OCI-LY7 (cell line): ENCODE data around the gene APOC1. TPM values are rescaled to one million over a fixed set of nuclear protein-coding genes. Genes with fewer than 3 reads are reported as not detected.

ENCODE experiments used
- BruUV-seq: library from RNA; stranded (reverse); fragments of 400-500 nt; replicated peaks from 2 replicates; lab custom pipeline; 2021; lab: Mats Ljungman, UMichigan
- CTCF ChIA-PET: fragments of 300-600 bp; sonication (Branson Sonifier 250); formaldehyde crosslinking; loops from one replicate; lab custom pipeline; 2022; ENCODE audit warnings: antibody characterized with exemption; ENCODE audit not compliant: unreplicated experiment; lab: Charles Lee
- POLR2A ChIA-PET: fragments of 300-600 bp; sonication (Branson Sonifier 250); formaldehyde crosslinking; loops from one replicate; lab custom pipeline; 2022; ENCODE audit warnings: antibody characterized with exemption; lab: Charles Lee
- DNase-seq: peaks from one replicate; pipeline ENCODE4 v3.0.0-alpha.2; 2015; ENCODE audit warnings: low spot score
- H2AFZ ChIP-seq: fragments of 200-600 bp; sonication (generic), shearing (Covaris generic); 2 replicates; pipeline ENCODE4 v1.6.1; 2014; ENCODE audit warnings: mild to moderate bottlenecking, antibody characterized with exemption, low read length, moderate library complexity
- H3K27ac ChIP-seq: fragments of 200-600 bp; sonication (generic); 2 replicates; pipeline ENCODE4 v1.5.1; 2014; ENCODE audit warnings: mixed run types, low read depth, mild to moderate bottlenecking, moderate library complexity, low read length, inconsistent platforms; ENCODE audit not compliant: poor library complexity, severe bottlenecking
- H3K36me3 ChIP-seq: fragments of 200-600 bp; sonication (generic); 2 replicates; pipeline ENCODE4 v1.6.1; 2014; ENCODE audit warnings: mild to moderate bottlenecking, antibody characterized with exemption, low read length, moderate library complexity, mixed read lengths; ENCODE audit not compliant: insufficient read depth
- H3K4me1 ChIP-seq: fragments of 200-600 bp; sonication (generic); 2 replicates; pipeline ENCODE4 v1.5.1; 2014; ENCODE audit warnings: mild to moderate bottlenecking, low read length; ENCODE audit not compliant: insufficient read depth, poor library complexity, severe bottlenecking
- H3K4me2 ChIP-seq: fragments of 200-600 bp; sonication (generic); 2 replicates; pipeline ENCODE4 v1.6.1; 2014; ENCODE audit warnings: mild to moderate bottlenecking, low read length
- H3K4me3 ChIP-seq: fragments of 200-600 bp; sonication (generic); 2 replicates; pipeline ENCODE4 v1.5.1; 2014; ENCODE audit warnings: mild to moderate bottlenecking, low read depth, low read length; ENCODE audit not compliant: poor library complexity, severe bottlenecking
- H3K79me2 ChIP-seq: fragments of 200-600 bp; sonication (generic); 2 replicates; pipeline ENCODE4 v1.6.1; 2016; ENCODE audit warnings: low read depth, mild to moderate bottlenecking, low read length, moderate library complexity, mixed read lengths; ENCODE audit not compliant: insufficient read depth
- H3K9me2 ChIP-seq: fragments of 200-600 bp; sonication (generic); 2 replicates; pipeline ENCODE4 v1.6.1; 2016; ENCODE audit warnings: mild to moderate bottlenecking, low read length, mixed read lengths; ENCODE audit not compliant: insufficient read depth
- H3K9me3 ChIP-seq: fragments of 200-600 bp; sonication (generic); 2 replicates; pipeline ENCODE4 v1.6.1; 2014; ENCODE audit warnings: mild to moderate bottlenecking, mixed run types, low read length, mixed read lengths
- H4K20me1 ChIP-seq: fragments of 200-600 bp; sonication (generic); 2 replicates; pipeline ENCODE4 v1.6.1; 2014; ENCODE audit warnings: mild to moderate bottlenecking, antibody characterized with exemption, low read length, moderate library complexity, mixed read lengths; ENCODE audit not compliant: insufficient read depth
- CTCF ChIP-seq: fragments of 200-600 bp; sonication (generic); conservative IDR thresholded peaks from 2 replicates; pipeline ENCODE4 v1.5.1; 2014; ENCODE audit warnings: mild to moderate bottlenecking, antibody characterized with exemption, low read length, moderate library complexity, mixed read lengths
- EZH2phosphoT487 ChIP-seq: fragments of 200-600 bp; sonication (generic); IDR thresholded peaks from 2 replicates; pipeline ENCODE4 v1.6.1; 2018; ENCODE audit warnings: low read depth, borderline replicate concordance, mild to moderate bottlenecking, mixed run types, antibody characterized with exemption, low read length, moderate library complexity, mixed read lengths
- intact Hi-C: fragments of 100-400 bp; cut with micrococcal nuclease; formaldehyde crosslinking; loops from one replicate; pipeline ENCODE4 v1.10.0; 2022; ENCODE audit not compliant: unreplicated experiment
- total RNA-seq, 2 experiments: library from RNA; depleted of rRNA in 1 of 2; stranded (reverse); fragments of >200 nt in 1 of 2; shearing (Covaris generic) in 1 of 2; gene quantifications; 2 replicates each; pipeline ENCODE4 v1.2.3, GENCODE V29; 2014 to 2022

The APOC1 gene
- total RNA-seq, 2 experiments from 2014 or later = 1.9 TPM; not detected in 1

- no peak within 1 kb of the TSS for H2AFZ ChIP-seq
- no peaks in the 10 kb centered on the region for H3K9me3 ChIP-seq
- no peak within 1 kb of the TSS for H3K4me3 ChIP-seq
- ChIA-PET POLR2A (interaction anchor here (0.6 to 1.0 kb wide), 3 partner anchors 9 to 835 kb away, joined by 3 to 4 read pairs (median 3); partner anchors contain the start of gene APOC1), CTCF (interaction anchor here (0.5 kb wide), 1 partner anchor 345 kb away, joined by 3 read pairs; no protein-coding TSS in a partner anchor)
- intact Hi-C loops = no loop called here
- no peaks in the 10 kb centered on the region for H4K20me1 ChIP-seq
- no peaks in the 10 kb centered on the region for H3K9me2 ChIP-seq
- H3K36me3 ChIP-seq = peaks cover 42% of the 10 kb centered on the region
- H3K27ac ChIP-seq = no peak within 1 kb of the TSS
- H3K4me2 ChIP-seq = no peak within 1 kb of the TSS
- BruUV-seq = no TSS peak
- peaks cover 15% of the 10 kb centered on the region for H3K4me1 ChIP-seq
- TF ChIP-seq CTCF = no peak
- no peak for TF ChIP-seq EZH2phosphoT487
- no peaks in the 10 kb centered on the region for H3K79me2 ChIP-seq
- DNase-seq = no peak
Observed at GRCh38 chr19:44905437-44906160, 8.8 kb upstream of the APOC1 start, which contains the start of gene APOE. APOE (plus strand) TSS chr19:44905796; CDS start chr19:44906625, 829 bp downstream.

- Histone ChIP-seq H3K4me2 (no peak overlapping the region), H2AFZ (no peak overlapping the region), H3K36me3 (peaks cover 22% of the 10 kb centered on the region), H3K4me1 (peaks cover 15% of the 10 kb centered on the region), H3K9me2 (no peaks in the 10 kb centered on the region), H3K27ac (no peak overlapping the region), H4K20me1 (no peaks in the 10 kb centered on the region), H3K4me3 (no peak overlapping the region), H3K79me2 (no peaks in the 10 kb centered on the region), H3K9me3 (no peaks in the 10 kb centered on the region)
- ChIA-PET POLR2A (no interaction called here), CTCF (interaction anchor here (0.6 kb wide), 1 partner anchor 66 kb away, joined by 3 read pairs; no protein-coding TSS in a partner anchor)
- intact Hi-C loops = no loop called here
- TF ChIP-seq EZH2phosphoT487 = no peak
- TF ChIP-seq CTCF = no peak
- BruUV-seq = no TSS peak
- DNase-seq = no peak
Observed at GRCh38 chr19:44907613-44908012, 6.8 kb upstream of the APOC1 start.
